ENCODE results near the gene HNRNPC. TPM values are rescaled to one million over a fixed set of nuclear protein-coding genes. Genes with fewer than 3 reads are reported as not detected.
"Not testable (repeated sequence)": the region's sequence is repeated elsewhere in the genome, so short reads cannot be mapped to it uniquely, and the experiment has no call there.

The HNRNPC gene
- total RNA-seq, 8 experiments from 2014 or later: 566 to 1,062 (median 843) TPM

GRCh38 chr14:21229821-21230220, 39.4 kb downstream of the HNRNPC start:
- Histone ChIP-seq H3K4me1 (replicated peaks in 1 of 2) (peaks cover 12% of the 10 kb centered on the region in 2 donors), H3K4me3 (no peak overlapping the region), H3K27ac (no peak overlapping the region)
- WGBS, 10 experiments: 72 to 97% (median 85%) methylated on average over 3 to 5 of the region's 5 CpGs; no CpG with 5 or more reads in 2 of the 10 experiments
- in situ Hi-C loops (cut with MboI; ENCODE audit: low pct_unique_long_range_greater_than_20kb in 2 of 9, low sequenced_read_pairs in 9 of 9, unreplicated experiment in 9 of 9): no loop called here
- no peak for ATAC-seq (replicated peaks in 6 of 8)

- peaks cover 7 to 9% of the 10 kb centered on the region in 2 donors for H3K4me1 ChIP-seq (replicated peaks in 1 of 2)
- no peak for ATAC-seq (replicated peaks in 6 of 8)
- WGBS, 10 experiments: 67 to 100% (median 89%) methylated on average over 1 of the region's 1 CpG; no CpG with 5 or more reads in 3 of the 10 experiments
- H3K27ac ChIP-seq: no peak overlapping the region
- no peak overlapping the region for H3K4me3 ChIP-seq
- in situ Hi-C loops (cut with MboI; ENCODE audit: low pct_unique_long_range_greater_than_20kb in 2 of 9, low sequenced_read_pairs in 9 of 9, unreplicated experiment in 9 of 9): no loop called here
These were observed 41.3 kb downstream of the HNRNPC start for GRCh38 chr14:21227981-21228380.

DNA sequence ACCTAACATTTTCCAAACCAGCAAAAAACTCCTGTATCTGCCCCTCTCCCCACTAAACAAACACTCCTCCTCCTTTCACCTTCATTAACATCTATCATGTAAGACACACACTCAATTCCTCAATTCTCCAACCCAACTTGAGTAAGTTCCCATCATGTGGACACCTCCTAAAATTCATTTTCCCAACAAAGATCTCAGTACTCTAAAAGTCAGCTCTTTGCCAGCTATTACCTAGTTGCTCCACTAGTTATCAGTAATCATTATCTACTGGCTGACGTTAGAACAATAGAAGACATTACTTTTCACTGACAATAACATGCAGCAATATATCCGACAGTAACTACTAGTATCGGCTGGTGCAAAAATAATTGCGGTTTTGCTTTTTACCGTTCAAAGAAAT, 42.1 kb downstream of the HNRNPC start:
- Histone ChIP-seq H3K4me1 (replicated peaks in 1 of 2) (peaks cover 3 to 6% of the 10 kb centered on the region in 2 donors), H3K27ac (no peak overlapping the region), H3K4me3 (no peak overlapping the region)
- 75 to 96% (median 90%) methylated on average over 2 to 5 of the region's 5 CpGs; no CpG with 5 or more reads in 1 of the 10 experiments for WGBS, 10 experiments
- in situ Hi-C loops (cut with MboI; ENCODE audit: low pct_unique_long_range_greater_than_20kb in 2 of 9, low sequenced_read_pairs in 9 of 9, unreplicated experiment in 9 of 9): no loop called here
- ATAC-seq (replicated peaks in 6 of 8): no peak

DNA sequence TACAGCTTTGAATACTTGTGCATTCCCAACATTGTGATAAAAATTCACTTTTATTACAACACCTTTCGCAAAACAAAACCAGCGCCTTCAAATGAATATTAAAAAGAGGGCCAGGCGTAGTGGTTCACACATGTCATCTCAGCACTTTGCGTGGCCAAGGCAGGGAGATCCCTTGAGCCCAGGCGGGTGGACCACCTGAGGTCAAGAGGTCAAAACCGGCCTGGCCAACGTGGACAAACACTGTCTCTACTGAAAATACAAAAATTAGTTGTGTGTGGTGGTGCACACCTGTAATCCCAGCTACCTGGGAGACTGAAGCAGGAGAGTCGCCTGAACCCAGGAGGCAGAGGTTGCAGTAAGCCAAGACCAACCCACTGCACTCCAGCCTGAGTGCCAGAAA, 42.8 kb downstream of the HNRNPC start:
- WGBS, 10 experiments: 80 to 100% (median 96%) methylated on average over 1 to 6 of the region's 8 CpGs; no CpG with 5 or more reads in 3 of the 10 experiments
- ATAC-seq (replicated peaks in 6 of 8): no peak
- no peak overlapping the region for H3K4me3 ChIP-seq
- in situ Hi-C loops (cut with MboI; ENCODE audit: low pct_unique_long_range_greater_than_20kb in 2 of 9, low sequenced_read_pairs in 9 of 9, unreplicated experiment in 9 of 9): no loop called here
- no peak overlapping the region for H3K27ac ChIP-seq
- peaks cover 3% of the 10 kb centered on the region in 2 donors for H3K4me1 ChIP-seq (replicated peaks in 1 of 2)

GRCh38 chr14:21225164-21225563, 44.1 kb downstream of the HNRNPC start:
- in situ Hi-C loops (cut with MboI; ENCODE audit: low pct_unique_long_range_greater_than_20kb in 2 of 9, low sequenced_read_pairs in 9 of 9, unreplicated experiment in 9 of 9); H3K4me3 ChIP-seq; H3K27ac ChIP-seq; H3K4me1 ChIP-seq (replicated peaks in 1 of 2); ATAC-seq (replicated peaks in 6 of 8): not testable (repeated sequence)
- WGBS, 10 experiments: 83 to 100% (median 95%) methylated on average over 1 to 7 of the region's 7 CpGs

- no peak overlapping the region for H3K27ac ChIP-seq
- in situ Hi-C loops (cut with MboI; ENCODE audit: low pct_unique_long_range_greater_than_20kb in 2 of 9, low sequenced_read_pairs in 9 of 9, unreplicated experiment in 9 of 9): no loop called here
- H3K4me1 ChIP-seq (replicated peaks in 1 of 2): no peaks in the 10 kb centered on the region
- 87 to 100% (median 94%) methylated on average over 1 to 9 of the region's 9 CpGs for WGBS, 10 experiments
- no peak overlapping the region for H3K4me3 ChIP-seq
- ATAC-seq (replicated peaks in 6 of 8): no peak
These were observed 48.3 kb downstream of the HNRNPC start for GRCh38 chr14:21220874-21221477.

DNA sequence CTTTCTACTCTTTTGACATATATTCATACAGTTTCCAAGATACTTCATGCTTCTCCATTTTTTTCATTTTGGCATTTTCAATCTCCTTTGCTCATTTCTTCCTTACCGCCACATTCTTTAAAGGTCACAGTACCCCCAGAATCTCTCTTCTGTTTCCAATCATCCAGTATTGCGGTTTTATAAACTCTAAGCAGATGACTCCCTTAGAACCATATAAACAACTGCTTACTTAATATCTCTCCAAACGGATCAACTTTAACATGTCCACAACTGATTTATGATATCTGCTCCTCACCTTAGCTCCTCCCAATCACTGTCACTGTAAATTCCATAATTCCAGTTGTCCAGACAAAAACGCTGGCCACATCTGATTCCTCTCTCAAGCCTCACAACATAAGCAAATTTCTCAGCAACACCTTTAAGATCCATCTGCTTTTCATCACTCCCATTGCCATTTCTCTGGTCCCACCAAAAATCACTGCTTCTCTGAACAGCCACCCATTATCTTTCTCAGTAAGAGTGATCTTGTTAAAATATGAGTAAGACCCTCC, 49.6 kb downstream of the HNRNPC start:
- WGBS, 10 experiments: 38 to 100% (median 89%) methylated on average over 2 to 4 of the region's 4 CpGs
- in situ Hi-C loops (cut with MboI; ENCODE audit: low pct_unique_long_range_greater_than_20kb in 2 of 9, low sequenced_read_pairs in 9 of 9, unreplicated experiment in 9 of 9): no loop called here

GRCh38 chr14:21219120-21219519, 50.1 kb downstream of the HNRNPC start:
- ATAC-seq (replicated peaks in 6 of 8): no peak
- in situ Hi-C loops (cut with MboI; ENCODE audit: low pct_unique_long_range_greater_than_20kb in 2 of 9, low sequenced_read_pairs in 9 of 9, unreplicated experiment in 9 of 9): no loop called here
- WGBS, 10 experiments: 33 to 100% (median 91%) methylated on average over 1 to 2 of the region's 2 CpGs; no CpG with 5 or more reads in 2 of the 10 experiments

More for the DNA sequence above, 49.6 kb downstream of the HNRNPC start:
- no peak overlapping the region for H3K27ac ChIP-seq
- no peaks in the 10 kb centered on the region for H3K4me1 ChIP-seq (replicated peaks in 1 of 2)
- ATAC-seq (replicated peaks in 6 of 8): no peak
- H3K4me3 ChIP-seq: no peak overlapping the region

DNA sequence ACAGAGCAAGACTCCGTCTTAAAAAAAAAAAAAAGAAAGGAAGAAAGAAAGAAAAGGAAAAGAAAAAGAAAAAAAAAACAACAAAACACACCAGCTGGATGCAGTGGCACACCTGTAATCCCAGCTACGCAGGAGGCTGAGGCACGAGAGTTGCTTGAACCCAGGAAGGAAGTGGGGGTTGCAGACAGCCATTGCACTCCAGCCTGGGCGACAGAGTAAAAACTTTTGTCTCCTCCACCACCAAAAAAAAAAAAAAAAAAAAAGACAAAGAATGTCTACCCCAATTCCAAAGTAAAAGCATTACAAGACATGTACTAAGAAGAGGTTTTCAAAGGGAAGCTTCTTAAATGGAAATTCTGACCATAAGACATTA, 53.4 kb downstream of the HNRNPC start:
- WGBS, 10 experiments: 83 to 100% (median 93%) methylated on average over 2 to 4 of the region's 4 CpGs; no CpG with 5 or more reads in 1 of the 10 experiments
- ATAC-seq (replicated peaks in 6 of 8): no peak
- Histone ChIP-seq H3K27ac (no peak overlapping the region), H3K4me3 (no peak overlapping the region), H3K4me1 (replicated peaks in 1 of 2) (no peaks in the 10 kb centered on the region)
- in situ Hi-C loops (cut with MboI; ENCODE audit: low pct_unique_long_range_greater_than_20kb in 2 of 9, low sequenced_read_pairs in 9 of 9, unreplicated experiment in 9 of 9): no loop called here

More at GRCh38 chr14:21219120-21219519, 50.1 kb downstream of the HNRNPC start:
- Histone ChIP-seq H3K4me1 (replicated peaks in 1 of 2) (no peaks in the 10 kb centered on the region), H3K27ac (no peak overlapping the region), H3K4me3 (no peak overlapping the region)

DNA sequence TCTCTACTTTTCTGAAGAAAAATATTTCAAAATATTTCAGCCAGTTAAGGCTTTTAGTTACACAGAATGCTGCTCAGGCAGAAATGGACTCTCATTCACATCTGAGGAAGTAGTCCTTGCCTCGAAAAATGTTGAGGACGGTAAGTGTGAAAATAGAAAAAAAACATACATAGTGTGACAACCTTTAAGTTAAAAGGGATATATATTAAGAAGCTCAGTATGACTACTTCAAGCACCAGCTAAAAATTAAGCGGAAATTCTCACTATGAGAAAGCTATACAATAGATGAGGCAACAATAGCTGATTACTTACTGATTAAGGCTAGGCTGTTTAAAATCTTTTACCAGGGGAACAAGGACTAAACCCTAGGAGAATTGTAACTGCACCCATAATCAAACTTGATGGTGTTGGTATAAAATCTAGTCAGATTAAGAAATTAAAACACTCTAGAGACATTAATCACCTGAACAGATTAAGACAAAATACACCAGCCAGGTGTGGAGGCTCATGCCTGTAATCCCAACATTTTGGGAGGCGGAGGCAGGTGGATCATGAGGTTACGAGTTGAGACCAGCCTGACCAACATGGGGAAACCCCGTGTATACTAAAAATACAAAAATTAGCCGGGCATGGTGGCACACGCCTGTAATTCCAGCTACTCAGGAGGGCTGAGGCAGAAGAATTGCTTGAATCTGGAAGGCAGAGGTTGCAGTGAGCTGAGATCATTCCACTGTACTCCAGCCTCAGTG, 53.9 kb downstream of the HNRNPC start:
- Histone ChIP-seq H3K27ac (no peak overlapping the region), H3K4me3 (no peak overlapping the region), H3K4me1 (replicated peaks in 1 of 2) (no peaks in the 10 kb centered on the region)
- in situ Hi-C loops (cut with MboI; ENCODE audit: low pct_unique_long_range_greater_than_20kb in 2 of 9, low sequenced_read_pairs in 9 of 9, unreplicated experiment in 9 of 9): no loop called here
- 49 to 100% (median 93%) methylated on average over 2 to 6 of the region's 8 CpGs; no CpG with 5 or more reads in 1 of the 10 experiments for WGBS, 10 experiments
- ATAC-seq (replicated peaks in 6 of 8): no peak

DNA sequence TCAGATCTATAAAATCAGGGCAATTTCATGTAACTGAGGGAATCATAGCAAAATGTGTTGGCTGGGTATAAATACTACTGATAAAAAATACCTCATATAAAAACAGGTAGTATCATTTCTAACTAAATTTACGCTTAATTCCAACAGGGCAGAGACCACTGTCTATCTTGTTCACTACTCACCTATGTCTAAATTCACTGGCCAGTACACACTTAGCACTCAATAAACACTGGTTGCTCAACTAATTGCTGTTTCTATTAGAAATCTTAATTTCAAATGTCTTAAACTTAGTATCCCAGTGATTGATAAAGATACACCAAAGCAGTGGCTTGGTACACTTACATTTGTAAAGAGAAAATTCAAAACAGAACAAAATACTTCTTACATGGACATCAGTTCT, 55.6 kb downstream of the HNRNPC start:
- in situ Hi-C loops (cut with MboI; ENCODE audit: low pct_unique_long_range_greater_than_20kb in 2 of 9, low sequenced_read_pairs in 9 of 9, unreplicated experiment in 9 of 9): no loop called here
- WGBS, 10 experiments: 86 to 100% (median 100%) methylated on average over 1 of the region's 1 CpG; no CpG with 5 or more reads in 3 of the 10 experiments
- Histone ChIP-seq H3K4me3 (no peak overlapping the region), H3K4me1 (replicated peaks in 1 of 2) (no peaks in the 10 kb centered on the region), H3K27ac (no peak overlapping the region)
- ATAC-seq (replicated peaks in 6 of 8): no peak

GRCh38 chr14:21212824-21213223, 56.4 kb downstream of the HNRNPC start:
- H3K4me3 ChIP-seq; H3K27ac ChIP-seq; in situ Hi-C loops (cut with MboI; ENCODE audit: low pct_unique_long_range_greater_than_20kb in 2 of 9, low sequenced_read_pairs in 9 of 9, unreplicated experiment in 9 of 9); ATAC-seq (replicated peaks in 6 of 8); H3K4me1 ChIP-seq (replicated peaks in 1 of 2): not testable (repeated sequence)
- WGBS, 10 experiments: 80 to 100% (median 98%) methylated on average over 1 to 8 of the region's 8 CpGs

DNA sequence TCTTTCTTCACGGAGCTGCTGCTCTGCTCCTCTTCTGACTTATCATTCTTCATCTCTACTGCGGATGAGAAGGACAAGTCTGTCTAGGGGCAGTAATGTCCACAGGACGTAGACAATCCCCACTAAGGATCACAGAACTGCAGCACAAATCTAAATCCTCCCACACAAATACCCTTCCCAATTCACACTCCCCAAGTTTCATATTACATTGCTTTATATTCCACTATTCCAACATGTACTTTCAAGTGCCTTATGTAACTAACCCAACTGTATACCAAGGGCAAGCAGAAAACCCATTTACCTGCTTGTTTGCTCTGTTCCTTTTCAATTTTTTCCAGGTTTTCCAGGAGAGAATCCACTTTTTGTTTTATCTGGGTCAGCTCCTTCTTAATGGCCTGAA, 57.7 kb downstream of the HNRNPC start:
- ATAC-seq (replicated peaks in 6 of 8): no peak
- WGBS, 10 experiments: 50 to 100% (median 100%) methylated on average over 1 to 3 of the region's 3 CpGs; no CpG with 5 or more reads in 4 of the 10 experiments
- Histone ChIP-seq H3K27ac (no peak overlapping the region), H3K4me1 (replicated peaks in 1 of 2) (no peaks in the 10 kb centered on the region), H3K4me3 (no peak overlapping the region)
- in situ Hi-C loops (cut with MboI; ENCODE audit: low pct_unique_long_range_greater_than_20kb in 2 of 9, low sequenced_read_pairs in 9 of 9, unreplicated experiment in 9 of 9): no loop called here

Data from motor neuron (in vitro differentiated cells).